ENCODE results near the gene OCLN. TPM values are rescaled to one million over a fixed set of nuclear protein-coding genes. Genes with fewer than 3 reads are reported as not detected.
"Not testable (repeated sequence)": the region's sequence is repeated elsewhere in the genome, so short reads cannot be mapped to it uniquely, and the experiment has no call there.

OCLN gene
- total RNA-seq, 1 donor: 0.43 TPM

DNA sequence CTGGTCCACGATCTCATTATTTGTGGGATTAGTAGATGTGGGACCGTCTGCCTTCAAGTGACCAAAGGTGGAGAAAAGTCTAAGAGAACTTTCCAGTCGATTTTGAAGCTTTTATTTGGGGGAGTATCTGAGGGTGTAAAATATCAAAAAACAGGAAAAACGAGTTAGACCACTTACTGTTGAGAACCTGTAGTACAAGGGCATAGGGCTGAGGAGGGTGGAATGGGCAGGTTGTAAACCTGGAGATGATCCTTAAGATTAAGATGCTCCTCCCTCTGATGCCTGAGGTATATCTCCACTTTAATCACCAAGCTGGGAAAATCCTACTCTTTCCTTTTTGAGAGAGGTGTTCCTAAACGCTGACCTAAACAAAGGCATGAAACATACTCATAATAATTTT is 35.4 kb downstream of the OCLN start:
- H3K4me3 ChIP-seq (ENCODE audit: low read depth, low read length): no peak overlapping the region
- TF ChIP-seq CTCF (IDR thresholded peaks at IDR 0.05; ENCODE audit: insufficient read depth, low read depth, low read length): no peak
- no peak for DNase-seq (ENCODE audit: low read depth)

DNA sequence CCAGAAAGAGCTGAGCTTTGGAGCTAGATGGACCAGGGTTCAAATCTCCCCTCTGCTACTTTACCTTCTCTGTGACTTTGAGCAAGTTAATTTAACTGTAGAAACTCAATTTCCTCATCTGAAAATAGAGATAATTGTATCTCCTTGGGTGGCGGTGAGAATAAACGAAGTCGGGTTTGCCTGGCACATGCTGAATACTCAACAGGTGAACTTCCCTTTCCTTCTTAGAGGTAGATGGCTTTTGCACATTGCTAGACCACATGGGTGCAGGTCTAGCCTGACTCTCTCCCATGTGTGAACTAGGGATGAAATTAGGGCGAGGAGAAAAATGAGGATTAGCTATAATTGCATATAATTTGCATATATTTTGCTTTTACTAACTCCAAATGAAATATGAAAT is 36.0 kb downstream of the OCLN start:
- no peak for TF ChIP-seq CTCF (IDR thresholded peaks at IDR 0.05; ENCODE audit: insufficient read depth, low read depth, low read length)
- DNase-seq (ENCODE audit: low read depth): no peak
- H3K4me3 ChIP-seq (ENCODE audit: low read depth, low read length): no peak overlapping the region

- DNase-seq (ENCODE audit: low read depth): no peak
- no peak overlapping the region for H3K4me3 ChIP-seq (ENCODE audit: low read depth, low read length)
- TF ChIP-seq CTCF (IDR thresholded peaks at IDR 0.05; ENCODE audit: insufficient read depth, low read depth, low read length): no peak
These were observed 38.2 kb downstream of the OCLN start for GRCh38 chr5:69530561-69531405.

GRCh38 chr5:69531406-69531801 is 38.8 kb downstream of the OCLN start:
- no peak for TF ChIP-seq CTCF (IDR thresholded peaks at IDR 0.05; ENCODE audit: insufficient read depth, low read depth, low read length)
- DNase-seq (ENCODE audit: low read depth): no peak

GRCh38 chr5:69537911-69538310 is 45.3 kb downstream of the OCLN start:
- not testable (repeated sequence) for DNase-seq (ENCODE audit: low read depth); H3K4me3 ChIP-seq (ENCODE audit: low read depth, low read length)

More at GRCh38 chr5:69531406-69531801, 38.8 kb downstream of the OCLN start:
- H3K4me3 ChIP-seq (ENCODE audit: low read depth, low read length): no peak overlapping the region

GRCh38 chr5:69538735-69539134 is 46.1 kb downstream of the OCLN start:
- DNase-seq (ENCODE audit: low read depth); H3K4me3 ChIP-seq (ENCODE audit: low read depth, low read length): not testable (repeated sequence)

GRCh38 chr5:69541347-69541746 is 48.8 kb downstream of the OCLN start:
- DNase-seq (ENCODE audit: low read depth); H3K4me3 ChIP-seq (ENCODE audit: low read depth, low read length): not testable (repeated sequence)

DNA sequence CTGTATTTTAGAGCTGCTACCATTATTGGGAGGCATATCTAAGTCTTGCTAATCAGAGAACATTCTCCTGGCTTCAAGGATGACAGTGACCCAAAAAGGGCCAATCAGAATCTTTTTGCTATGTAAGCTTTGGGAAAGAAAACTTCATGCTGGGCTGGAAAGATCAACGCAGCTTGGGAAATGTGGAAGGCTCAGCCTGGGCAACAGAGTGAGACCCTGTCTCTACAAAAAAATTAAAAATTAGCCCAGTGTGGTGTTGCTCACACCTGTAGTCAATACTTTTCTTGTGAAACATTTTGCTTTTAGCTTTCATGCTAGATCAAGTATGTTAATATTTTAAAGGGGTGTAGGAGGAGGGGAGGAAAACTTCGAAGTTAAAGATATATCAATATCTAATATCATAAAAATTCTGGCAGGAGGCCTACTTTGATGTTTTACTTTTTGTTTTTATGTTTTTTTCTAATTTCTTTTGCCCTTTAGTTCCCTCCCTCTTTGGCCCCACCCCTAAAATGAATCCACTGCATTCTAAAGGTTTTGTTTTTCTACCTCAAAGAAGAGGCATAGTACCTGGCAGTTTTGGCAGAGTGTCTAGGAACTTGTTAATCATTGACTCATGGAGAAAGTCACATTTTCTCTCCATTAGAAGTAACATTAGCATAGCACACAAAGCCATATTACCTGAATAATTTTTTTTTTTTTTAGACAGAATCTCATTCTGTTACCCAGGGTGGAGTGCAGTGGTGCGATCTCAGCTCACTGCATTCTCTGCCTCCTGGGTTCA is 50.4 kb downstream of the OCLN start:
- not testable (repeated sequence) for H3K4me3 ChIP-seq (ENCODE audit: low read depth, low read length)

GRCh38 chr5:69544602-69545001 is 52.0 kb downstream of the OCLN start:
- DNase-seq (ENCODE audit: low read depth): not testable (repeated sequence)

More for the DNA sequence above, 50.4 kb downstream of the OCLN start:
- not testable (repeated sequence) for DNase-seq (ENCODE audit: low read depth)

More at GRCh38 chr5:69544602-69545001, 52.0 kb downstream of the OCLN start:
- not testable (repeated sequence) for H3K4me3 ChIP-seq (ENCODE audit: low read depth, low read length)
